ENCODE measurements around the gene FUNDC2.
A peak's percentile ranks its signal among the peaks of the same experiment; 100 is the strongest.
"Not testable (repeated sequence)": the region's sequence is repeated elsewhere in the genome, so short reads cannot be mapped to it uniquely, and the experiment has no call there.

The FUNDC2 gene

DNA sequence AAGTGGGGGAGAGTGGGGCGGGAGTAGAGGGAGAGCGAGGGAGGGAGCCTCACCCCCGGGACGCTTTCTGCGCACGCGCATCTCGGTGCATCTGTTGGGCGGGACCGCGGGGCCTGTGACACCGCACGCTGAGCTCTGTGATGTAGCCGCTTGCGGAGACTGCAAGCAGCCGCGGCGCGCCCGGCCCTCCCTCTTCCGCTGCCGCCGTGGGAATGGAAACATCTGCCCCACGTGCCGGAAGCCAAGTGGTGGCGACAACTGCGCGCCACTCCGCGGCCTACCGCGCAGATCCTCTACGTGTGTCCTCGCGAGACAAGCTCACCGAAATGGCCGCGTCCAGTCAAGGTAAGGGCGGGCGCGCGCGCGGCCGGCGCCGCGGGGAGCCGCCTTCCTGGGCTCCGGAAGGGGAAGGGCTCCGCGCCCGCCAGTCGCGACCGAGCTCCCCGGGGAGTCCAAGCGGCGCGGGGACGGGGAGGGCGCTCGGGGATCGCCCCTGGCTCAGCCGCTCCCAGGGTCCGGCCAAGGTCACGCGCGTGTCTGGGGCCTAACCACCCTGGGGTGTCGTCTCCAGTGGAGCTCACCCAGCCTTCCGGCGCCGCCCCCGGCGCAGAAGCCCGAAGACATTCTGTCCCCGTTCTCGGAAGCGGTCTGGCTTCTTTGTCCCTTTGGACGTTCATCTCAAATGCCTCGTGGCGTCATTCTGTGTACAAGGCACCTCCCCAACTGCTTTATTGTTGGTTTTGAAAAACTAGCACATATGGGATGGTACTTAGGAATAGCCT lies at the start of gene FUNDC2:
TSS of gene FUNDC2 (plus strand) at position 118 of the 782 bp plus-strand sequence. CDS start at position 213, 95 bp downstream.
- DNase-seq, result peak; percentile 50

DNA sequence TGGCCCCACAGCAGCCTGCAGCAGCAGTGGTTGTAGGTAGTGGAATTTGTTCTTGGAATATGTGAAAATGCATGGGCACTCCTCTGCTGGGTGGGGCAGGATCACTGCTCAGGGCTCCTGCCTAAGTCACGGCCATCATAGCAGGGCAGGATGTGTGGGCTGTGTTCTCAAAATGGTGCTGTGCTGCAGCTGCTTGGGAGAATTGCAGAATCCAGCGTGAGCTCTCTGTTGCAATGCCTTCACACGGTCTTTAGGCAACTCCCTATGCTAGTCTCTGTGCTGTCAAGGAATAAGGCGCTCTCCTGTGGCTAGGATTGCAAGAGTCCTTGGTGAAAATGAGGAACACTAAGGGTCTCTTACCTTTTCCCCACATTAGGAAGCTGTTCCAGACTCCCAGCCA lies 47.0 kb upstream of the FUNDC2 start:
- DNase-seq, result no peak

GRCh38 chrX:154980330-154981115 lies 46.1 kb upstream of the FUNDC2 start:
- DNase-seq, result peak; percentile 1

GRCh38 chrX:154981116-154981411 lies 45.6 kb upstream of the FUNDC2 start:
- DNase-seq, result no peak

- DNase-seq, result no peak
Measured at GRCh38 chrX:154986826-154987575, 39.6 kb upstream of the FUNDC2 start.

DNA sequence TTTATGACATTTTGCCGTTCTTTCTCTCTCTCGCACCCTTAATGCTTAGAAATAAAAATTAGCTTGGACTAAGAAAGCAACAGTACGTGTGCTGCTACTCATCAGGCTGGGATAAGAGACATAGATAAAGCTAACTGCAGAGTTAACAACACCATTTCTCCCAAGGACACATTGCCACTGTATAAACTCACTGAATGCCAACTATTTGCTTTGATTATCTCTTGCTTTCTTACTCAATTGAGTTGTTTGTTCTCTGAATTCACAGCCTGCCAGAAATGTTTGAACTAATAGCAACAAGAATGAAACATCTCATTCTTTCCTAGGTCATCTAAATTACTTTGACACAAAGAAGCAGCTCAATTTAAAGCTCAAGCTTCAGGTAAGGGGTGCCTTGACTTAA lies 38.7 kb upstream of the FUNDC2 start:
- DNase-seq, result no peak

DNA sequence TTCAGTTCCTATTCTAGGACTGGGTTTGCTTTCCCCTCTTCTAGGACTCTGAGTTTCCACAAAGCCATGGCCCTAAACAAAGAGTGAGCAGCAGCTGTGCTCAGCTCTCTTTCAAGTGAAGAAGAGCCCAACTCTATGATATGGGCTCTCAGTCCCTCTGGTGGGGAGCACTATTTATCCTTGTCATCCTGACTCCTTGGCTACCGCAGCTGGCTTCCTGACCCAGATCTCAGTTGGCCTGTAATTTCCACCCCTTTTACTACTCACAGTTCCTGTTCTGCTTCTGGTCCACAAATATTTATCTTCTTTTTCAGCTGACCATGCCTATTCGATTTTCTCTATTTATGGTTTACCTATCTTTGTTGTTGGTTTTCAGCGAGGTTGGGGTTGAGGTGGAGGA lies 37.9 kb upstream of the FUNDC2 start:
- DNase-seq, result no peak

- DNase-seq, result no peak
Measured at GRCh38 chrX:154990496-154990895, 36.1 kb upstream of the FUNDC2 start.

DNA sequence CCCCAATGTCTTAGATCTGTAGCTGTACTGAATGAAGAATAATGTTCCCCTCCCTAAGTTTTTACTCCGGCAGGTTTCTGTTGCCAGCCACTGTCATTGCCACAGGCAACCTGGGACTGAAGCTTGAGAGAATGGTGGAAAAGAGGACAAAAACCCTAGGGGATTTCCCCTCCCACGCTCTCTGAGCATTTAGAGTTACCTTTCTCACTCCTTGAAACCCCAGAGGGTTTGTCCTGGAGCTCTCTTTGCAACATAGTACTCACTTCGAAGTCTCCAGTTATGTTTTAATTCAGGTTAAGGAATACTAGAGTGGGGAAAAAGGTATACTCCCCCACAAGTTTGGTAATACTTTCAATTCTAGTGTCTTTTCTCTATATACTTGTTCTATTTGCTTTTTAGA lies 35.6 kb upstream of the FUNDC2 start:
- DNase-seq, result no peak

- DNase-seq, result no peak
Measured at GRCh38 chrX:154991476-154991875, 35.2 kb upstream of the FUNDC2 start.

GRCh38 chrX:154998204-154998880 lies 28.3 kb upstream of the FUNDC2 start:
- no peak for DNase-seq

DNA sequence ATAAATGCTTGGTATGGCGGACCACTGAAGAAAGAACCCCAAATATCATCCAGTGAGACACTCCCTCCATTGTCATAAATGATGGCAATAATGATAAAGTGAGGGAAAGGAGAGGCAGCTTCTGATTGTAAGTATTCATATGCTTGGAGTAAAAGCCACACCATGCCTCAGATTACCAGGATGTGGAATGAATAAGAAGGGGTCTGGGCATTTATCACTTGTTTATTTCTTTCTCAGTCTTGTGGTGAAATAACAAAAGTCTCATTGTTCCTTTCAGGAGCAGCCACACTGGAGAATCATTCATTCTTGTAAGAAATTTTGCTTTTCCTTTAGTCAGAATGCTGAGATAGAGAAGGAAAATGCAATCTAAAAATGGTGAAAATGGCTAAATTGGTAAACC lies 25.8 kb upstream of the FUNDC2 start:
- no peak for DNase-seq

DNA sequence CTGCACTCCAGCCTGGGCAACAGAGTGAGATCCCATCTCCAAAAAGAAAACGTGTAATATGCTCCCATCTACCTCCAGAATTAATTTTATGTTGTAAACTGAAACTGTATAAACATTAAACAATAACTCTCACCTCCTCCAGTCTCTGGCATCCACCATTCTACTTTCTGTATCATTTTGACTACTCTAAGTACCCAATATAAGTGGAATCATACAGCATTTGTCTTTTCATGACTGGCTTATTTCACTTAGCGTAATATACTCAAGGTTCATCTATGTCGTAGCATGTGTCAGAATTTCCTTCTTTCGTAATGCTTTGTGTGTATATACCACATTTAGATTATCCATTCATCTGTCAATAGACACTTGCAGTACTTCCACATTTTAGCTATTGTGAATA lies 24.8 kb upstream of the FUNDC2 start:
- no peak for DNase-seq

- DNase-seq, result no peak
Measured at GRCh38 chrX:155005190-155005589, 21.5 kb upstream of the FUNDC2 start.

DNA sequence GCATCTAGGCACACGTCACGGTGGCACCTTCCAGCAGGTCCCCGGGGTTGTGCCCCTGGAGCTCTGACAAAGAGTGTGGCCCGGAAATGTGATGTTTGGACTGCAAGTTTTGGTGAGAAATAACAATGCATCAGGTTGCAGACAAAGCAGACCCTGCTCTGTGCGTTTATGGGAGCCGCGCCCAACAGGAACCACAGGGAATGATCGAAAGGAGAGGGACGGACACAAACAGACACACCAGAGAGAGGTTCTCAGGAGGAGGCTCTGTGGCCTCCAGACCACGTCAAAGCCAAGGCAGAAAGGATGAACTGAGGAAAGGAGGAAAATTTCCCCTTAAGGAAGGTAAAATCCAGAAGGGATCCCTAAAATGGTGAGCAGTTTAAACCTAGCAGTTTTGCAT lies 20.3 kb upstream of the FUNDC2 start:
- DNase-seq, result not testable (repeated sequence)

- DNase-seq, result not testable (repeated sequence)
Measured at GRCh38 chrX:155006913-155007671, 19.6 kb upstream of the FUNDC2 start.

- not testable (repeated sequence) for DNase-seq
Measured at GRCh38 chrX:155008578-155008977, 18.1 kb upstream of the FUNDC2 start.

- DNase-seq, result no peak
Measured at GRCh38 chrX:155009994-155010472, 16.6 kb upstream of the FUNDC2 start.

DNA sequence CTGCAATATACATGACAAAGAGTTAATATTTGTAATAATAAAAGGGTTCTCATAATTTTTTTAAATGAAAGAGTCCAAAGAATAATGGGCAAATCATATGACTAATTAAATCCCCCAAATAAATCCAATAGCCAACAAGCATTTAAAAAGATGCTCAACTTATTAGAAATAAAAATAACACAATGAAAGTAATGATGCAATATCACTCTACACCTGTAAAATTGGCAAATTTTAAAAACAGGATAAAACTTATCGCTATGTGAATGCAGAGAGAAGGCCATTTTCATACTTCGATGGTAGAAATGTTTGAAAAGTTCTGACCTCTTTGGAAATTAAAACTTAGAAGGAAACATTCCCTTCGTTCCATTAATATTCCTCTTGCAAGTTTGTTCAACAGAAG lies 6.1 kb upstream of the FUNDC2 start:
- DNase-seq, result no peak

- no peak for DNase-seq
Measured at GRCh38 chrX:155022585-155022984, 4.1 kb upstream of the FUNDC2 start, which contains the start of gene F8. TSS of gene F8 (minus strand) at chrX:155022723. CDS start at chrX:155022552, 171 bp downstream.

- no peak for DNase-seq
Measured at GRCh38 chrX:155023907-155024833, 2.5 kb upstream of the FUNDC2 start.

Data from amniotic stem cell (primary cell).